ENCODE data around the gene SORL1.

- TF ChIP-seq, protein P1, sequence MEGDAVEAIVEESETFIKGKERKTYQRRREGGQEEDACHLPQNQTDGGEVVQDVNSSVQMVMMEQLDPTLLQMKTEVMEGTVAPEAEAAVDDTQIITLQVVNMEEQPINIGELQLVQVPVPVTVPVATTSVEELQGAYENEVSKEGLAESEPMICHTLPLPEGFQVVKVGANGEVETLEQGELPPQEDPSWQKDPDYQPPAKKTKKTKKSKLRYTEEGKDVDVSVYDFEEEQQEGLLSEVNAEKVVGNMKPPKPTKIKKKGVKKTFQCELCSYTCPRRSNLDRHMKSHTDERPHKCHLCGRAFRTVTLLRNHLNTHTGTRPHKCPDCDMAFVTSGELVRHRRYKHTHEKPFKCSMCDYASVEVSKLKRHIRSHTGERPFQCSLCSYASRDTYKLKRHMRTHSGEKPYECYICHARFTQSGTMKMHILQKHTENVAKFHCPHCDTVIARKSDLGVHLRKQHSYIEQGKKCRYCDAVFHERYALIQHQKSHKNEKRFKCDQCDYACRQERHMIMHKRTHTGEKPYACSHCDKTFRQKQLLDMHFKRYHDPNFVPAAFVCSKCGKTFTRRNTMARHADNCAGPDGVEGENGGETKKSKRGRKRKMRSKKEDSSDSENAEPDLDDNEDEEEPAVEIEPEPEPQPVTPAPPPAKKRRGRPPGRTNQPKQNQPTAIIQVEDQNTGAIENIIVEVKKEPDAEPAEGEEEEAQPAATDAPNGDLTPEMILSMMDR (IDR thresholded peaks at IDR 0.05; ENCODE audit: borderline replicate concordance, extremely low read depth, low read length, poor library complexity, severe bottlenecking): no peak
- no peak for TF ChIP-seq EZH2 (IDR thresholded peaks at IDR 0.05; ENCODE audit: borderline replicate concordance, low read depth, low read length, severe bottlenecking)
These were observed 32.3 kb upstream of the SORL1 start for GRCh38 chr11:121419836-121420235.
